GM13977 (cell line): Measurements from ENCODE around the gene TEX29.

ENCODE experiments used
- DNase-seq: peaks from one replicate; pipeline ENCODE4 v3.0.0; 2012; ENCODE audit warnings: low spot score
- in situ Hi-C: fragments of 300-500 bp; cut with MboI; formaldehyde crosslinking; loops from one replicate; pipeline ENCODE4 v1.12.0; 2022; ENCODE audit warnings: low sequenced_read_pairs, low pct_unique_long_range_greater_than_20kb, mixed read lengths, inconsistent platforms; ENCODE audit not compliant: unreplicated experiment
- TF ChIP-seq, protein P1 (sequence below): IDR thresholded peaks from 2 replicates; pipeline ENCODE4 v1.5.1; 2012; ENCODE audit warnings: mild to moderate bottlenecking, control low read depth; ENCODE audit not compliant: insufficient read depth; ENCODE audit errors: extremely low read depth, missing control alignments

TEX29 gene

DNA sequence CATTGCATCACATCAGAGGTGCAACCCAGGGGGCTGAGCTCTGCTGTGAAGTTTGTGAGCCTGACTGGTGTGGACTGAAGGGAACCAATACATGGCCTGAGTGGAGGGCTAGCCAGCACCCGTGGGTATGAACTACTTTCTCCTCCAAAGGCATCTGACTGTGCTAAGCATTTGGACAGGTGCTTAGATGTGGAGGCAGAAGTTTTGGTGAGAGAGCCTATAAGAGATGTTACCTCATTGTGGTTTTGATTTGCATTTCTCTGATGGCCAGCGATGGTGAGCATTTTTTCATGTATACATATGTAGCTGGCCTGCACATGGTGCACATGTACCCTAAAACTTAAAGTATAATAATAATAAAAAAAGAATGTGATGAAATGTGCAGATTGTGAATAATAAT, 46.9 kb downstream of the TEX29 start:
- in situ Hi-C loops = no loop called here
- TF ChIP-seq, protein P1, sequence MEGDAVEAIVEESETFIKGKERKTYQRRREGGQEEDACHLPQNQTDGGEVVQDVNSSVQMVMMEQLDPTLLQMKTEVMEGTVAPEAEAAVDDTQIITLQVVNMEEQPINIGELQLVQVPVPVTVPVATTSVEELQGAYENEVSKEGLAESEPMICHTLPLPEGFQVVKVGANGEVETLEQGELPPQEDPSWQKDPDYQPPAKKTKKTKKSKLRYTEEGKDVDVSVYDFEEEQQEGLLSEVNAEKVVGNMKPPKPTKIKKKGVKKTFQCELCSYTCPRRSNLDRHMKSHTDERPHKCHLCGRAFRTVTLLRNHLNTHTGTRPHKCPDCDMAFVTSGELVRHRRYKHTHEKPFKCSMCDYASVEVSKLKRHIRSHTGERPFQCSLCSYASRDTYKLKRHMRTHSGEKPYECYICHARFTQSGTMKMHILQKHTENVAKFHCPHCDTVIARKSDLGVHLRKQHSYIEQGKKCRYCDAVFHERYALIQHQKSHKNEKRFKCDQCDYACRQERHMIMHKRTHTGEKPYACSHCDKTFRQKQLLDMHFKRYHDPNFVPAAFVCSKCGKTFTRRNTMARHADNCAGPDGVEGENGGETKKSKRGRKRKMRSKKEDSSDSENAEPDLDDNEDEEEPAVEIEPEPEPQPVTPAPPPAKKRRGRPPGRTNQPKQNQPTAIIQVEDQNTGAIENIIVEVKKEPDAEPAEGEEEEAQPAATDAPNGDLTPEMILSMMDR = no peak

DNA sequence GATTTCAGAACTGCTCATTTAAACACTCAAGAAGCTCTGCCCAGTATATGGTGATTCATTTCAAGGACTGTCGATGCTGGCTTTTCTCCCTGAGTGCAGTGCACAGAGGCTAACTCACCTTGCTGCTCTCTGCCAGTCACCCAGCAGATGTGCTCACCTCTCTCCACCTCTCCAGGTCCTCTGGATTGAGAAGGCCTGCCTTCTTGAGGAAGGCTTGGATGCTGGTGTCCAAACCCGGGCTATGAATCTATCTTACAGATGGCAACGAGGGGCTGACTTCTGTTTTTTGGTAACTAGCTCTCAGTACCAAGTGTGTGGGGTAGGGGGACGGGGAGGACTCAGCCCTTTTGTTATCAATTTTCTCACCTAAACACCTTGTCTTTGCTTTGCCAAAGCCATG, 47.6 kb downstream of the TEX29 start:
- in situ Hi-C loops = no loop called here
- no peak for DNase-seq
- TF ChIP-seq, protein P1 = no peak

More for the DNA sequence above, 46.9 kb downstream of the TEX29 start:
- DNase-seq = no peak

DNA sequence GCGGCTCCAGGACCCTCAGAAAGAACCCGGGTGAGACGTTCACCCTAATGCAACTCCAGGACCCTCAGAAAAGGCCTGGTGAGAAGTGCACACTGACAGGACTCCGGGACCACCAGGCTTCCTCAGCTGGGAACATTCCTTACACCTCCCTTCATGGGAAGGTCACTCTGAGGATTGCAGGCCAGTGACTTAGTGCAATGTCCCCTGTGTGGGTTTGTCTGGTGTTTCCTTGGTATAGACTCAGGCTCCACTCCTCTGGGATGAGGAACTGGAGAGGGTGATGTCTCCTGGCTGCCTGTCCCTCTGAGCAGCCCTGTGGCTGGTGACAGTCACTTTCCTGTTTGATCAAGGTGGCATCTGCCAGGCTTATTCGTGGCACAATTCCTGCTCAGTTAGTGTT, 49.7 kb downstream of the TEX29 start:
- DNase-seq = no peak
- TF ChIP-seq, protein P1 = no peak
- in situ Hi-C loops = no loop called here

DNA sequence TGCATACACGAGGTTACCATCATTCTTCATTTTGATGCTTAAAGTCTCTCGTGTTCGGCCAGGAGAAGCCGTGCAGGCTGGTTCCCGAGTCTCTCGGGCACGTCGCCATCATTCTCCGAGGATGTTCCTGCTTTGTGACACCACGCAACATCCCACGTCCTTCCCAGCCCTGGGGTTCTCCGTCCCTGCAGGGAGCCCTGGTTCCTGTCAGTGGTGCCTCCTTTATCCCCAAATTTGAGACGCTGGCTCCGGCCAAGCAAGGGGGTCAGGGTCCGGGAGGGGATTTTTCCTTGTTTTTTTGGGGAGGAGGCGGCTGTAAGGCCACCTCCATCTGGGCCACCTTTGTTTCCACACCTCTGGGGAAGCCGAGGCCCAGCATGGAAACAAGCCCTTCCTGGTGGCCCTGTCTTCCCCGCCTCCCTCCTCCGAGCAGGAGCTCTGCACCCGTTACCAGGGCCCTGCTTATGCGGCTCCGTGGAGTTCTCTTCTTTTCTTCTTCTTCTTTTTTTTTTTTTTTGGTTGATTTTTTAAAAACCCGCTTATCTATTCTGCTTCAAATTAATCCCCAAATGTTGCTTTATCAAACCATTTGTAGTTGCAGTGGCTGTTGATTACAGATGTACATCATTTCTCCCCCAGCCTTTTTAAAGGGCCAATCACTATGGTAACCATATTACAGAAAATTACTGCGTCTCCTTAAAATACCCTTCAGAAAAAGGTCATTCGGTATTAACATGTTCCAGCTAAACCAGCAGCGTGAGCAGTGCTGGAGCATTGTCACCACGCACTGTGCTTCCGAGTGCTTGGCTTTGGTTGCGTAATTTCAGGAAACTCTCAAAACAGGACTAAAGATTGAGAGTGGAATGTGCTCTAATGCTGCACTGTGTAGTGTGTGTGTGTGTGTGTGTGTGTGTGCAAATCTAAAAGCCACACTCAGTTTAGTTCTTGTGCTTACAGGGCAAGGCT, 50.4 kb downstream of the TEX29 start:
- no peak for DNase-seq
- in situ Hi-C loops = no loop called here
- TF ChIP-seq, protein P1 = no peak

DNA sequence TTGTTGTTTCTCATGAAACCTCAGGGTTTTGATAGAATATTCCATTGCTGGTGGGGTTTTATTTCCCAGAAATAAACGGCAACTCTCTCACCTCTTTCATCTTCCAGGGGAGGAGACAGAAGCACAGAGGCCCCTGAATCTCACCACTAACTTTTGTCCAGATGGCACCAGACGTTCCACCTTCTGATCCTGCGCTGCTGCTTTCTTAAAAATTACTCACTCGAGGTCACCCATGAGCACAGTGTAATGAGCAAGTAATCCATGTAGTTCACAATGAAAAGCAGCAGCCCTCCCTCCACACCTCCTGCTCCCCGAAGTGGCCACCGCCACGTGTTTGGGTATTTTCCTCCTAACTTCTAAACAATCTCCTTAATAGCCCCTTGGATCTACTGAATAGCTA, 51.3 kb downstream of the TEX29 start:
- TF ChIP-seq, protein P1 = no peak
- DNase-seq = no peak
- in situ Hi-C loops = no loop called here

DNA sequence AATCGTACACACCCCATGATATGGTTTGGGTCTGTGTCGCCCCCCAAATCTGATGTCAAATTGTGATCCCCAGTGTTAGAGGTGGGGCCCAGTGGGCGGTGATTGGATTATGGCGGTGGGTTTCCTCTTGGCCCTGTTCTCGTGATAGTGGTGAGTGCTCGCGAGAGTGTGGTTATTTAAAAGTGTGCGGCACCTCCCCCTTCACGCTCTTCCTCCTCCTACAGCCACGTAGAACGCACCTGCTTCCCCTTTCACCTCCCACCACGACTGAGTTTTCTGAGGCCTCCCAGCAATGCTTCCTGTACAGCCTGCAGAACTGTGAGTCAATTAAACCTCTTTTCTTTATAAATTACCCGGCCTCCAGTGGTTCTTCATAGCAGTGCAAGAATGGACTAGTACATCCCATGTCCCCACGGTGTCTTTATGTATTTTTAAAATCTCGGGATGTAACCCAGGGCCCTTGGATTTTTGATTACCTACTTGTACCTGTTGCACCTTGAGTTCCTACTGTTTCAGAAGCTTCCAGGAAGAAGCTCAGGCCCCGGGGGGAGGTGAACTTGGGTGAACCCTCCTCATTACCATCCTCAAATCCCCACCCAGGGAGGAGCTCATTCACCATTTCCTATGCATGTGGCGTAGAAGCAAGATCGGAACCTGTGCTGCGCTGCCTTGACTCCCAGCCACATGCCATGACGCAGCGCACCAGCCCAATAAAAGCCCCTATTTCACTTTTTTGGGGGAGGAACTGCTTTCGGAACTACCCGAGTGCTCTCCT, 52.4 kb downstream of the TEX29 start:
- in situ Hi-C loops = no loop called here
- DNase-seq = no peak
- TF ChIP-seq, protein P1 = no peak
